ENCODE results near the gene CARD11.

Gene CARD11

DNA sequence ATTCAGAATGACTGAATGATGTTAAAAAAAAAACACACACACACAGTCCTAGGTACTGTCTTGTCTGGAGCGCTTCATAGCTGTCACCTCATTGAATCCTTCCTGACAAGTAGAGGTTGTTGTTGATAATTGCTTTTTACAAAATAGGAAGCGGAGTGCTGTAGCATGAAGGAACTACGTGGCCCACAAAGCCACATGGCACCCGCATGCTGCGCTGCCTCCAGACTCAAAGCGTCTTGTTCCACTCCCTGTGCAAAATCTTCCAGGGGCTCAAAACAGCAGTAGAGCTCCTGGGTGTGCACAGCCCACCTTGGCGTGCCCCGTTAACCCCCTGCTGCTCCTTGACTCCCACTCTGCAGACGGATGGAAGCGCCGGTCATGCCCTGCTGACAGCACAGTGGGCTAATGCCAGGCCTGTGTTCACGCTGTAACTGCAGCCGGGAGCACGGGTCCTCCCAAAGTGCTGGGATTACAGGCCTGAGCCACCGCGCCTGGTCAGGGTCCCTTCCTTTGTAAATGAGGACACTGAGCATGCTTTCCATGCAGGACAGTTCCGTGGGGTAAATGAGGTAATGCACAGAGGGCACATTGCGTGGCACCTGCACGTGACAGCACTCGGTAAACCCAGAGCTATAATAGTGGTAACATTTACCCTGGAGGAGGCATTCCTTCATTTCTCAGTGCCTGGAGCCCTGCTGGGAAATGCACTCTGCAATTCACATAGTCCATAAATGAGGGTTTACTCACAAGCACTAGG lies 108.5 kb downstream of the CARD11 start:
- Histone ChIP-seq H3K27me3 (peaks cover 18% of the 10 kb centered on the region), H3K4me1 (ENCODE audit: control insufficient read depth in 1 of 2, insufficient read depth in 1 of 2, low read depth in 1 of 2, low read length in 1 of 2) (no peaks in the 10 kb centered on the region), H3K36me3 (no peaks in the 10 kb centered on the region), H3K4me3 (ENCODE audit: low read depth in 1 of 2, low read length in 1 of 2) (no peak overlapping the region), H3K27ac (no peak overlapping the region), H3K9me3 (no peaks in the 10 kb centered on the region)
- TF ChIP-seq CTCF (IDR thresholded peaks at IDR 0.05) = no peak

DNA sequence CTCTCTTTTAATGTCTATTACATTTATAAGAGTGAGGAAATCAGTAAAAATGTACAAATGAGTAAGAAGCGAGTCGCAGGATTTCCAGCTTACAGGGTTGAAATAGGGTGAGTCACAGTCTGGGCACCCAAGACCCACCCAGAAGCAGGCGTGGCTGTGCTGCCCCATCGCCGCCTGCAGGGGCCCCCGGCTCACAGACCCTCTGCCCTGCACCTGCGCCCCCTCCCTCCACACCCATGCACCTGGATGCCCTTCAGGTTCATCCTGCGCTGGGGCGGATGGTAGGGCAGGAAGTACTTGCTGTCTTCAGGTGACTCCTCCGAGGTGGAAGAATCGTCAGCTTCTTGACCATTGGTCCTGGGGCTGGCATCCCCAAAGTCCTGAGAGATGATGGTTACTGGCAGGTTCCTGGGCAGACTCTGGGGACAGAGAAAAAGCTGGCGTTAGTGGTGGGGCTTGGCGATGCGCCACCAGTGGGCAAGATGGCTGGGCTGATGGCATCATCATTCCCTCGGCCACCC lies 109.4 kb downstream of the CARD11 start:
- no peaks in the 10 kb centered on the region for H3K9me3 ChIP-seq
- H3K4me1 ChIP-seq (ENCODE audit: control insufficient read depth in 1 of 2, insufficient read depth in 1 of 2, low read depth in 1 of 2, low read length in 1 of 2) = no peaks in the 10 kb centered on the region
- H3K27me3 ChIP-seq = peaks cover 10% of the 10 kb centered on the region
- no peak overlapping the region for H3K27ac ChIP-seq
- H3K36me3 ChIP-seq = no peaks in the 10 kb centered on the region
- no peak overlapping the region for H3K4me3 ChIP-seq (ENCODE audit: low read depth in 1 of 2, low read length in 1 of 2)
- TF ChIP-seq CTCF (IDR thresholded peaks at IDR 0.05) = no peak

- H3K36me3 ChIP-seq = no peaks in the 10 kb centered on the region
Measured at GRCh38 chr7:2932402-2933251, 111.0 kb downstream of the CARD11 start.

DNA sequence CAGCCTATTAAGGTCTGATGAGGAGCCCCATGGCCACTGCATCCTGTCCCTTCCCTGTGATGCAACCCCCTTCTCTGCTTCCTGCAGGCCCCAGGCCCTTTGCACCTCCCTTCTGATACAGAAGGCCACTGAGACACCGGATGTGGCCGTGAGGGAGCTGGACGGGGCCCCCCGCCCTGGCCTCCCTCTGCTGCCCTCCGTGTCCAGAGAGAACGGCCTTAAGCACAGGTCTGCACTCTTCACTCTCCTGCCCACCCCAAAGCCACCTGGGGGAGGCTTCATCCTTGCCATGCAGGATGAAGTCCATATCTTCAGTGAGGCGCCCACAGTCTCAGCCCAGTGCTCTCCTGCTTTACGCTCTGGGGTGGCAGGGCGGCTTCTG lies 112.6 kb downstream of the CARD11 start:
- H3K4me1 ChIP-seq (ENCODE audit: control insufficient read depth in 1 of 2, insufficient read depth in 1 of 2, low read depth in 1 of 2, low read length in 1 of 2) = no peaks in the 10 kb centered on the region
- no peaks in the 10 kb centered on the region for H3K36me3 ChIP-seq
- H3K27me3 ChIP-seq = no peaks in the 10 kb centered on the region
- no peak overlapping the region for H3K27ac ChIP-seq
- no peak for TF ChIP-seq CTCF (IDR thresholded peaks at IDR 0.05)
- H3K9me3 ChIP-seq = no peaks in the 10 kb centered on the region
- H3K4me3 ChIP-seq (ENCODE audit: low read depth in 1 of 2, low read length in 1 of 2) = no peak overlapping the region

More at GRCh38 chr7:2932402-2933251, 111.0 kb downstream of the CARD11 start:
- no peak overlapping the region for H3K27ac ChIP-seq
- H3K4me3 ChIP-seq (ENCODE audit: low read depth in 1 of 2, low read length in 1 of 2) = no peak overlapping the region
- H3K9me3 ChIP-seq = no peaks in the 10 kb centered on the region
- no peak for TF ChIP-seq CTCF (IDR thresholded peaks at IDR 0.05)
- H3K27me3 ChIP-seq = no peaks in the 10 kb centered on the region
- no peaks in the 10 kb centered on the region for H3K4me1 ChIP-seq (ENCODE audit: control insufficient read depth in 1 of 2, insufficient read depth in 1 of 2, low read depth in 1 of 2, low read length in 1 of 2)

GRCh38 chr7:2930310-2931033 lies 113.2 kb downstream of the CARD11 start:
- Histone ChIP-seq H3K27ac (no peak overlapping the region), H3K36me3 (no peaks in the 10 kb centered on the region), H3K9me3 (no peaks in the 10 kb centered on the region), H3K27me3 (no peaks in the 10 kb centered on the region), H3K4me1 (ENCODE audit: control insufficient read depth in 1 of 2, insufficient read depth in 1 of 2, low read depth in 1 of 2, low read length in 1 of 2) (no peaks in the 10 kb centered on the region), H3K4me3 (ENCODE audit: low read depth in 1 of 2, low read length in 1 of 2) (no peak overlapping the region)
- TF ChIP-seq CTCF (IDR thresholded peaks at IDR 0.05) = no peak
